Natural killer cell (primary cell): ENCODE results near the gene RBM20. TPM values are rescaled to one million over a fixed set of nuclear protein-coding genes. Genes with fewer than 3 reads are reported as not detected.

ENCODE experiments used
- ATAC-seq, 3 donors: fragments of 150-1000 bp in 2 of 3; fragments of 200-7000 bp in 1 of 3; cut with Tn5 transposase; 1 replicate in 1 of 3; 2 replicates in 2 of 3; pipeline ENCODE4 v1.10.0; 2021; ENCODE audit warnings: mild to moderate bottlenecking in 2 of 3, moderate library complexity in 2 of 3
- DNase-seq, 2 donors: peaks; one replicate each; pipeline versions ENCODE4 v3.0.0 to v3.0.0-alpha.2; 2013 to 2021; ENCODE audit warnings: mixed read lengths in 1 of 2
- H3K27ac ChIP-seq: one replicate; pipeline ENCODE4 v1.5.1; 2013; ENCODE audit warnings: mild to moderate bottlenecking, low read length
- H3K27me3 ChIP-seq: one replicate; pipeline ENCODE4 v1.6.1; 2013; ENCODE audit warnings: low read length; ENCODE audit not compliant: control insufficient read depth, insufficient read depth
- H3K36me3 ChIP-seq: one replicate; pipeline ENCODE4 v1.6.1; 2013; ENCODE audit warnings: low read length; ENCODE audit not compliant: control insufficient read depth, insufficient read depth
- H3K4me1 ChIP-seq: one replicate; pipeline ENCODE4 v1.6.1; 2013; ENCODE audit warnings: low read length; ENCODE audit not compliant: control insufficient read depth, insufficient read depth
- H3K4me3 ChIP-seq: one replicate; pipeline ENCODE4 v1.5.1; 2013; ENCODE audit warnings: low read length
- H3K9me3 ChIP-seq: one replicate; pipeline ENCODE4 v1.6.1; 2013; ENCODE audit warnings: low read length; ENCODE audit not compliant: control insufficient read depth, insufficient read depth
- H3K27ac Mint-ChIP-seq, 2 donors: one replicate each; pipeline ENCODE4 v1.8.0; 2022; ENCODE audit warnings: mild to moderate bottlenecking in 2 of 2, mixed read lengths in 2 of 2, moderate library complexity in 1 of 2
- H3K27me3 Mint-ChIP-seq, 2 donors: one replicate each; pipeline ENCODE4 v1.8.0; 2022; ENCODE audit warnings: low read depth in 2 of 2, mixed read lengths in 2 of 2
- H3K36me3 Mint-ChIP-seq: one replicate; pipeline ENCODE4 v1.8.0; 2022; ENCODE audit warnings: mixed read lengths
- H3K4me1 Mint-ChIP-seq, 2 donors: one replicate each; pipeline ENCODE4 v1.8.0; 2022; ENCODE audit warnings: mixed read lengths in 2 of 2
- H3K4me3 Mint-ChIP-seq: one replicate; pipeline ENCODE4 v1.8.0; 2022; ENCODE audit warnings: mild to moderate bottlenecking, moderate library complexity, mixed read lengths
- H3K9me3 Mint-ChIP-seq, 2 donors: one replicate each; pipeline ENCODE4 v1.8.0; 2022; ENCODE audit warnings: mixed read lengths in 2 of 2
- WGBS: methylation state at CpG from one replicate; pipeline ENCODE4 v1.1.7; 2013; ENCODE audit warnings: missing lambda C conversion rate; ENCODE audit not compliant: insufficient coverage; 5-methylcytosine and 5-hydroxymethylcytosine counted together
- intact Hi-C: fragments of 100-400 bp; cut with micrococcal nuclease; formaldehyde crosslinking; loops from one replicate; pipeline ENCODE4 v1.14.2; 2022
- total RNA-seq, 4 donors: library from RNA; stranded (reverse); fragments of 120-200 nt in 1 of 4; gene quantifications; one replicate each; pipeline versions ENCODE4 v1.2.3 to v1.2.4, GENCODE V29; 2013 to 2022
- TF ChIP-seq, protein P1 (sequence below): fragments of 200-600 bp; IDR thresholded peaks from one replicate; pipeline ENCODE4 v1.8.0; 2022; ENCODE audit warnings: antibody characterized with exemption

The RBM20 gene
- total RNA-seq, 3 donors from 2014 or later (not counting 1 experiment from before 2014, with no cell fraction given) = 0.35 TPM; not detected in 2

DNA sequence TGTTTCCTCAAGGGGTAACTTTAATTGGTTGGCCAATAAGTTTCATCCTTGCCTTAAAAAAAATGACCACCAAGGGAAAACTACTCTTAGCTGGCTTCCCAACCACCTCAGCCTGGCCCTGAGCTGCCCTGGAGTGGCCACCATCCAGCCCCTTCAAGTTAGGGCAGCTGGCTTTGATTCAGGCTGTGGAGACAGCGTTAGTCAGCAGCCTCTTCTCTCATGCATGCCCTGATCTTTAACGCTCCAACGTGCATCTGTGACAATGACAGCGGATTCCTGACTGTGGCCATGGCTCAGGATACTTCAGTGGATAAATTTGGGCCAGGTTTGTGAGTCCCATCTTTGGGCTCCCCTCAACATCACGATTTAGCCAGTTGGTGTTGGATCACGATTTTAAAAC is 111.6 kb downstream of the RBM20 start:
- WGBS = 80% methylated on average over 6 of the region's 6 CpGs
- Mint-ChIP-seq H3K4me1 (no peaks in the 10 kb centered on the region), H3K36me3 (no peaks in the 10 kb centered on the region), H3K9me3 (no peaks in the 10 kb centered on the region), H3K27ac (no peak overlapping the region), H3K4me3 (no peak overlapping the region), H3K27me3 (peaks cover 3 to 34% of the 10 kb centered on the region in 2 donors)
- TF ChIP-seq, protein P1, sequence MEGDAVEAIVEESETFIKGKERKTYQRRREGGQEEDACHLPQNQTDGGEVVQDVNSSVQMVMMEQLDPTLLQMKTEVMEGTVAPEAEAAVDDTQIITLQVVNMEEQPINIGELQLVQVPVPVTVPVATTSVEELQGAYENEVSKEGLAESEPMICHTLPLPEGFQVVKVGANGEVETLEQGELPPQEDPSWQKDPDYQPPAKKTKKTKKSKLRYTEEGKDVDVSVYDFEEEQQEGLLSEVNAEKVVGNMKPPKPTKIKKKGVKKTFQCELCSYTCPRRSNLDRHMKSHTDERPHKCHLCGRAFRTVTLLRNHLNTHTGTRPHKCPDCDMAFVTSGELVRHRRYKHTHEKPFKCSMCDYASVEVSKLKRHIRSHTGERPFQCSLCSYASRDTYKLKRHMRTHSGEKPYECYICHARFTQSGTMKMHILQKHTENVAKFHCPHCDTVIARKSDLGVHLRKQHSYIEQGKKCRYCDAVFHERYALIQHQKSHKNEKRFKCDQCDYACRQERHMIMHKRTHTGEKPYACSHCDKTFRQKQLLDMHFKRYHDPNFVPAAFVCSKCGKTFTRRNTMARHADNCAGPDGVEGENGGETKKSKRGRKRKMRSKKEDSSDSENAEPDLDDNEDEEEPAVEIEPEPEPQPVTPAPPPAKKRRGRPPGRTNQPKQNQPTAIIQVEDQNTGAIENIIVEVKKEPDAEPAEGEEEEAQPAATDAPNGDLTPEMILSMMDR = no peak
- no peaks in the 10 kb centered on the region for H3K9me3 ChIP-seq
- H3K4me3 ChIP-seq = no peak overlapping the region
- intact Hi-C loops = no loop called here
- no peaks in the 10 kb centered on the region for H3K27me3 ChIP-seq
- H3K27ac ChIP-seq = no peak overlapping the region
- H3K36me3 ChIP-seq = no peaks in the 10 kb centered on the region
- DNase-seq (no peak), ATAC-seq (no peak)
- no peaks in the 10 kb centered on the region for H3K4me1 ChIP-seq

DNA sequence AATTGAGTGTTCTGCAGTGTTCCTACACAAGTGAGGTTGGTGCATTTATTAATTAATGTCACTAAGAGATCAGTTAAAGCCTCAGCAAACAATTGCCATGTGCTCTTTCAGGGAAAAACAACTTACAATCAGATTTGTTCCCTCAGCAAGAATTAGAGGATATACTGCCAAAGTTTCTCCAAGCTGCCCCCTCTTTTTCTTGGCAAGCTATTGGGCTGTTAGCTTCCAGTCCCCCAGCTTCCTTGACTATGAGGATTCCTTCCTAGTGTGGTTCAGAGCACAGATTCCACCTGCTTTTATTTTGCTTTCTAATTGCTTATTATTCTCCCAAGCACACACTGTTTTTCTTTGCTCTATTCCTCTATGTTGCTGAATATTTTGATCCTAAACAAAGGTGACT is 112.7 kb downstream of the RBM20 start:
- no peak overlapping the region for H3K27ac Mint-ChIP-seq
- no peaks in the 10 kb centered on the region for H3K9me3 ChIP-seq
- no peak overlapping the region for H3K27ac ChIP-seq
- ATAC-seq (no peak), DNase-seq (no peak)
- H3K27me3 ChIP-seq = no peaks in the 10 kb centered on the region
- H3K27me3 Mint-ChIP-seq = peaks cover 3 to 34% of the 10 kb centered on the region in 2 donors
- H3K4me3 ChIP-seq = no peak overlapping the region
- H3K36me3 ChIP-seq = no peaks in the 10 kb centered on the region
- intact Hi-C loops = no loop called here
- H3K4me1 Mint-ChIP-seq = no peaks in the 10 kb centered on the region
- no peaks in the 10 kb centered on the region for H3K9me3 Mint-ChIP-seq
- TF ChIP-seq, protein P1 = no peak
- H3K4me1 ChIP-seq = no peaks in the 10 kb centered on the region
- H3K4me3 Mint-ChIP-seq = no peak overlapping the region
- no peaks in the 10 kb centered on the region for H3K36me3 Mint-ChIP-seq

DNA sequence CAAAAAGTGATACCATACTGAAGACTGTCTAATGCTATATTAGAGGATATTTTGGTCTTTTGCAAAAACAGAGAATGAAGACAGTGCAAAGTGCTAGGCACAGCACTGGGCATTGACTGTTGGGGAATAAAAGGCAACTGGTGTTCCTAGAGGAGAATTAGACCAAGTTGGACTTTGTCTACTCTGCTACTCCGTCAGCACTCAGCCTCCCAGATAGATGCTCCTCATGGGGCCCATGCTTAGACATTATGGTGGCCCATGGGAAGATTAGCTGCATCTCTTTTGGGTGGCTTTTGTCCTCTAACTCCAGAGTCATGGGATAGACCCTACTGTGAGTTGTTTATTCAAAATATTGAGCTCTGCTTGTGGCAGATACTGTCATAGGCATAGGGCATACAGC is 113.5 kb downstream of the RBM20 start:
- 100% methylated on average over 1 of the region's 1 CpG for WGBS
- Histone ChIP-seq H3K27me3 (no peaks in the 10 kb centered on the region), H3K4me3 (no peak overlapping the region), H3K27ac (no peak overlapping the region), H3K9me3 (no peaks in the 10 kb centered on the region), H3K4me1 (no peaks in the 10 kb centered on the region), H3K36me3 (no peaks in the 10 kb centered on the region)
- TF ChIP-seq, protein P1 = no peak
- DNase-seq = no peak
- Mint-ChIP-seq H3K9me3 (no peaks in the 10 kb centered on the region), H3K4me3 (no peak overlapping the region), H3K27me3 (peaks cover 2 to 34% of the 10 kb centered on the region in 2 donors), H3K4me1 (no peaks in the 10 kb centered on the region), H3K36me3 (no peaks in the 10 kb centered on the region), H3K27ac (no peak overlapping the region)
- ATAC-seq = no peak
- intact Hi-C loops = no loop called here

DNA sequence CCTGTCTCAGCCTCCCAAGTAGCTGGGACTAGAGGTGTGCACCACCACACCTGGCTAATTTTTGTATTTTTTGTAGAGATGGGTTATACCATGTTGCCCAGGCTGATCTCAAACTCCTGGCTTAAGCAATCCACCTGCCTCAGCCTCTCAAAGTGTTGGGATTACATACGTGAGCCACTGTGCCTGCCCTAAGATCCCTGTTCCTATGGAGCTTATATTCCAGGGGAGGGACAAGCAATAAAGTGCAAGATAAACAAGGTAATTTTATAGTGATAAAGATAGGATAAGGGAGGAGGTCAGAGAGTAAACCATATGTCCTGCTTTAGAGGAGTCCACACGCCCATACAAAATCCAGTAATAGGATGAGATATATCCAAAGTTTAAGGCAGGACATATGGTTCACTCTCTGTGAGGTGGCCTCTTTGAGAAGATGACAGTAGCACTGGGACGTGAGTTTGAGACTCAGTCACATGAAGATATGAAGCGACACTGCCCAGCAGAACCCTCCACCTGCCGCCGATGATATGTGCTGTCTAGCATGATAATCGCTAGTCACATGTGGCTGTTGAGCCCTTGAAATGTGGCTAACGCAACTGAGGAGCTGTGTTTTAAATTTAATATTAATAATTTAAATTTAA is 114.1 kb downstream of the RBM20 start:
- intact Hi-C loops = no loop called here
- Mint-ChIP-seq H3K4me3 (no peak overlapping the region), H3K27ac (no peak overlapping the region), H3K9me3 (no peaks in the 10 kb centered on the region), H3K36me3 (no peaks in the 10 kb centered on the region), H3K4me1 (no peaks in the 10 kb centered on the region), H3K27me3 (peaks cover 5 to 37% of the 10 kb centered on the region in 2 donors)
- ATAC-seq (no peak), DNase-seq (no peak)
- Histone ChIP-seq H3K9me3 (no peaks in the 10 kb centered on the region), H3K4me1 (no peaks in the 10 kb centered on the region), H3K27ac (no peak overlapping the region), H3K27me3 (no peaks in the 10 kb centered on the region), H3K4me3 (no peak overlapping the region), H3K36me3 (no peaks in the 10 kb centered on the region)
- 98% methylated on average over 7 of the region's 8 CpGs for WGBS
- TF ChIP-seq, protein P1 = no peak
